Keratinocyte (primary cell): Measurements from ENCODE around the gene SLC25A12.

Experiments used
- CTCF ChIP-seq, 3 experiments: IDR thresholded peaks in 1 of 3; conservative IDR thresholded peaks in 1 of 3; optimal IDR thresholded peaks in 1 of 3; 2 replicates in 2 of 3; 3 replicates in 1 of 3; pipeline versions ENCODE3 to v1.5.1; 2011; ENCODE audit warnings: low read length in 3 of 3, mild to moderate bottlenecking in 3 of 3, moderate library complexity in 2 of 3, control low read depth in 1 of 3, inconsistent platforms in 1 of 3; ENCODE audit not compliant: insufficient read depth in 2 of 3; ENCODE audit errors: extremely low read depth in 1 of 3
- EZH2 ChIP-seq: IDR thresholded peaks from one replicate; pipeline ENCODE4 v1.6.1; 2012; ENCODE audit warnings: inconsistent platforms, mild to moderate bottlenecking, low read length, moderate library complexity

GRCh38 chr2:171893196-171893823 lies 734 bp downstream of the SLC25A12 start:
- TF ChIP-seq CTCF (optimal IDR thresholded peaks at IDR 0.05 in 1 of 3, IDR thresholded peaks at IDR 0.05 in 1 of 3, conservative IDR thresholded peaks at IDR 0.05 in 1 of 3; ENCODE audit: extremely low read depth in 1 of 3, insufficient read depth in 2 of 3, low read length in 3 of 3) (no peak), EZH2 (no peak)
